ENCODE results near the gene LIMD2.

The LIMD2 gene

DNA sequence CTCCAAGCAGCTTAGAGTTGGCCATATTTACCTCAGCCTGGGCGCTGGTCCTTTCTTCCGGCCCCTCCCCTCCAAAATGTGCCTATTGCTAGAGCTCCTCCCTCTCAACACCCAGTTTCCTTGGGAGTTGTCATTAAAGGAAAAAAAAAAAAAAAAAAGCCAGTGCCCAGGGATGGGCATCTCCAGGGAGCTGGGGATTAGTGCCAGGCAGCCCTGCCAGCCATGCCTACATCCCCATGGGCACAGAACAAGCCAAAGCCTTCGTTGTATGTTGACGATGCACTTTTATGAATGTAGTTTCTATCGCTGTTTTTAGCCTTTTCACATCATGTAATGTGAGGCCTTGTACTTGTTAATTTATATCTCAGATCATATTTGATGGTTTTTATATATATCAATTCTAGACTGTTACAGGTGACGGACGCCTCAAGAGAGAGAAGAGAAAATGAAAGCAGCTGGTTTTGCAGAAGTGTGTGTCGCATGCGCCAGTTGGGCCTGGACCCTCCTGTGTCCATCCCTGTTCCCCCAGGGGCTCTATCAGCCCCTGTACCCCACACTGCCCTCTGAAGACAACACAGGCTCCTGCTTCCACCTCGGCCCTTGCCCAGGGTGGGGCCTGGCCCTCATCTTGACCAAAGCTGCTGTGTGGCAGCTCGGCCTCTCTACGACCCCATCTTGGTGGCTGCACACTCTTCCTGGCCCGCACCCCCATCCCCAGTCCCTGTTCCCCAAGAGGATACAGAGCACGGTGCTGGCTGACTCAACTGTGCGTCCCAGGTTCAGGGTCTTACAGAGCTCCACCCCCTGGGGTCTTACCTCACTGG is 4.8 kb downstream of the LIMD2 start:
- no peak for DNase-seq
- H3K4me3 ChIP-seq (ENCODE audit: low read depth, low read length): no peak overlapping the region
- peaks cover 48% of the 10 kb centered on the region for H3K36me3 ChIP-seq
- H3K9me3 ChIP-seq: no peaks in the 10 kb centered on the region
- H3K27me3 ChIP-seq: no peaks in the 10 kb centered on the region
- TF ChIP-seq, protein P1, sequence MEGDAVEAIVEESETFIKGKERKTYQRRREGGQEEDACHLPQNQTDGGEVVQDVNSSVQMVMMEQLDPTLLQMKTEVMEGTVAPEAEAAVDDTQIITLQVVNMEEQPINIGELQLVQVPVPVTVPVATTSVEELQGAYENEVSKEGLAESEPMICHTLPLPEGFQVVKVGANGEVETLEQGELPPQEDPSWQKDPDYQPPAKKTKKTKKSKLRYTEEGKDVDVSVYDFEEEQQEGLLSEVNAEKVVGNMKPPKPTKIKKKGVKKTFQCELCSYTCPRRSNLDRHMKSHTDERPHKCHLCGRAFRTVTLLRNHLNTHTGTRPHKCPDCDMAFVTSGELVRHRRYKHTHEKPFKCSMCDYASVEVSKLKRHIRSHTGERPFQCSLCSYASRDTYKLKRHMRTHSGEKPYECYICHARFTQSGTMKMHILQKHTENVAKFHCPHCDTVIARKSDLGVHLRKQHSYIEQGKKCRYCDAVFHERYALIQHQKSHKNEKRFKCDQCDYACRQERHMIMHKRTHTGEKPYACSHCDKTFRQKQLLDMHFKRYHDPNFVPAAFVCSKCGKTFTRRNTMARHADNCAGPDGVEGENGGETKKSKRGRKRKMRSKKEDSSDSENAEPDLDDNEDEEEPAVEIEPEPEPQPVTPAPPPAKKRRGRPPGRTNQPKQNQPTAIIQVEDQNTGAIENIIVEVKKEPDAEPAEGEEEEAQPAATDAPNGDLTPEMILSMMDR (IDR thresholded peaks at IDR 0.05; ENCODE audit: low read depth, low read length): no peak
- no peaks in the 10 kb centered on the region; the same call in 1 of the 2 replicates for H3K4me1 ChIP-seq

GRCh38 chr17:63694229-63694949 is 5.5 kb downstream of the LIMD2 start:
- TF ChIP-seq, protein P1 (IDR thresholded peaks at IDR 0.05; ENCODE audit: low read depth, low read length): no peak
- peaks cover 56% of the 10 kb centered on the region for H3K36me3 ChIP-seq
- peak; percentile 35 for DNase-seq
- no peaks in the 10 kb centered on the region for H3K27me3 ChIP-seq
- no peaks in the 10 kb centered on the region for H3K9me3 ChIP-seq
- H3K4me3 ChIP-seq (ENCODE audit: low read depth, low read length): no peak overlapping the region
- H3K4me1 ChIP-seq: no peaks in the 10 kb centered on the region; the same call in 1 of the 2 replicates

DNA sequence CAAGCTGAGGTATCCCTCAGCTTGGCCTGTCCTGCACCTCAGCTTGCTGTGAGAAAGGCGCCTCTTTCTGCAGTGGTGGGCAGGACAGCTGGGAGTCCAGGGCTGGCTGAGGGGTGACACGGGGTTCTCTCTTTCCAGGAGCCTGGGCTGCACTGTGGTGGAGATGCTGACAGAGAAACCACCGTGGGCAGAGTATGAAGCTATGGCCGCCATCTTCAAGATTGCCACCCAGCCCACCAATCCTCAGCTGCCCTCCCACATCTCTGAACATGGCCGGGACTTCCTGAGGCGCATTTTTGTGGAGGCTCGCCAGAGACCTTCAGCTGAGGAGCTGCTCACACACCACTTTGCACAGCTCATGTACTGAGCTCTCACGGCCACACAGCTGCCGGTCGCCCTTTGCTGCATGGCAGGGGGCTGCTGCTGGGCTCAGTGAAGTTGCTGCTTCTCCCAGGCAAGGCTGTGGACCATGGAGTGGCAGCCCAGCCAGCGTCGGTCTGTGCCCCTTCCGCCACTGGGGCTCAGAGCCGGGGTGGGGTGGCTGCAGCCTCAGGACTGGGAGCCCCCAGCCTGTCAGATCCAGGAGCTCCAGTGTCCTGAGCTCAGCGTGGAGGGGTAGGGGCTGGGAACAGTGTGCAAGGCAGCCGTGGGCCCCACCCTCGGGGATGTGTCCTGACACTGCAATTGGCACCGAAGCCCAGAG is 6.4 kb downstream of the LIMD2 start:
- Histone ChIP-seq H3K27me3 (no peaks in the 10 kb centered on the region), H3K9me3 (no peaks in the 10 kb centered on the region), H3K4me3 (ENCODE audit: low read depth, low read length) (no peak overlapping the region), H3K4me1 (no peaks in the 10 kb centered on the region; the same call in 1 of the 2 replicates), H3K36me3 (peaks cover 64% of the 10 kb centered on the region)
- TF ChIP-seq, protein P1 (IDR thresholded peaks at IDR 0.05; ENCODE audit: low read depth, low read length): no peak
- DNase-seq: no peak

- TF ChIP-seq, protein P1 (IDR thresholded peaks at IDR 0.05; ENCODE audit: low read depth, low read length): no peak
- no peak for DNase-seq
These were observed 7.6 kb downstream of the LIMD2 start for GRCh38 chr17:63692195-63692816.

DNA sequence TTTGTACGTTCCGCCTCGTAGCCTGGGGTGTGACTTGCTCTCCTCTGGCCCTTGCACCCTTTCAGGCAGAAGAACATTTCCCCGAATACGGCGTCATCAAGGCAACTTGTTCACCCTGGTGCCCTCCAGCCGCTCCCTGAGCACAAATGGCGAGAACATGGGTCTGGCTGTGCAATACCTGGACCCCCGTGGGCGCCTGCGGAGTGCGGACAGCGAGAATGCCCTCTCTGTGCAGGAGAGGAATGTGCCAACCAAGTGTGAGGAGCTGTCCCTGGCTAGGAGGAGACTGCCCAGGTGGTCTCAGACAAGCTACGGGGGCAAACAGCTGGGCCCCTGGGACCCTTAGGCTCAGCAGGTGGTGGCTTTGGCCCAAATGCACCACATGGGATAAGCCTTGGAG is 10.4 kb downstream of the LIMD2 start:
- H3K9me3 ChIP-seq: no peaks in the 10 kb centered on the region
- H3K4me3 ChIP-seq (ENCODE audit: low read depth, low read length): no peak overlapping the region
- H3K4me1 ChIP-seq: no peaks in the 10 kb centered on the region
- DNase-seq: no peak
- H3K36me3 ChIP-seq: peaks cover 64% of the 10 kb centered on the region
- no peaks in the 10 kb centered on the region for H3K27me3 ChIP-seq
- TF ChIP-seq, protein P1 (IDR thresholded peaks at IDR 0.05; ENCODE audit: low read depth, low read length): no peak

More at GRCh38 chr17:63692195-63692816, 7.6 kb downstream of the LIMD2 start:
- H3K36me3 ChIP-seq: peaks cover 64% of the 10 kb centered on the region
- no peaks in the 10 kb centered on the region for H3K9me3 ChIP-seq
- H3K4me1 ChIP-seq: no peaks in the 10 kb centered on the region; the same call in 1 of the 2 replicates
- no peaks in the 10 kb centered on the region for H3K27me3 ChIP-seq
- H3K4me3 ChIP-seq (ENCODE audit: low read depth, low read length): no peak overlapping the region
